Measurements from ENCODE around the gene PLAAT2.

GRCh38 chr11:63534895-63535461 lies 28.2 kb downstream of the PLAAT2 start:
- TF ChIP-seq, protein P1, sequence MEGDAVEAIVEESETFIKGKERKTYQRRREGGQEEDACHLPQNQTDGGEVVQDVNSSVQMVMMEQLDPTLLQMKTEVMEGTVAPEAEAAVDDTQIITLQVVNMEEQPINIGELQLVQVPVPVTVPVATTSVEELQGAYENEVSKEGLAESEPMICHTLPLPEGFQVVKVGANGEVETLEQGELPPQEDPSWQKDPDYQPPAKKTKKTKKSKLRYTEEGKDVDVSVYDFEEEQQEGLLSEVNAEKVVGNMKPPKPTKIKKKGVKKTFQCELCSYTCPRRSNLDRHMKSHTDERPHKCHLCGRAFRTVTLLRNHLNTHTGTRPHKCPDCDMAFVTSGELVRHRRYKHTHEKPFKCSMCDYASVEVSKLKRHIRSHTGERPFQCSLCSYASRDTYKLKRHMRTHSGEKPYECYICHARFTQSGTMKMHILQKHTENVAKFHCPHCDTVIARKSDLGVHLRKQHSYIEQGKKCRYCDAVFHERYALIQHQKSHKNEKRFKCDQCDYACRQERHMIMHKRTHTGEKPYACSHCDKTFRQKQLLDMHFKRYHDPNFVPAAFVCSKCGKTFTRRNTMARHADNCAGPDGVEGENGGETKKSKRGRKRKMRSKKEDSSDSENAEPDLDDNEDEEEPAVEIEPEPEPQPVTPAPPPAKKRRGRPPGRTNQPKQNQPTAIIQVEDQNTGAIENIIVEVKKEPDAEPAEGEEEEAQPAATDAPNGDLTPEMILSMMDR (IDR thresholded peaks at IDR 0.05), result no peak
- no peak for TF ChIP-seq POLR2A (IDR thresholded peaks at IDR 0.05)

Data from uterus (tissue), 2 donors.